SH-SY5Y (cell line): ENCODE measurements around the gene UBE2L5.

ENCODE experiments used
- GATA2 ChIP-seq: IDR thresholded peaks from 2 replicates; pipeline ENCODE4 v1.6.1; 2011; ENCODE audit warnings: mild to moderate bottlenecking, low read depth, low read length
- GATA3 ChIP-seq: IDR thresholded peaks from 2 replicates; pipeline ENCODE4 v1.6.1; 2011; ENCODE audit warnings: low read depth, mild to moderate bottlenecking, low read length, moderate library complexity

The UBE2L5 gene

DNA sequence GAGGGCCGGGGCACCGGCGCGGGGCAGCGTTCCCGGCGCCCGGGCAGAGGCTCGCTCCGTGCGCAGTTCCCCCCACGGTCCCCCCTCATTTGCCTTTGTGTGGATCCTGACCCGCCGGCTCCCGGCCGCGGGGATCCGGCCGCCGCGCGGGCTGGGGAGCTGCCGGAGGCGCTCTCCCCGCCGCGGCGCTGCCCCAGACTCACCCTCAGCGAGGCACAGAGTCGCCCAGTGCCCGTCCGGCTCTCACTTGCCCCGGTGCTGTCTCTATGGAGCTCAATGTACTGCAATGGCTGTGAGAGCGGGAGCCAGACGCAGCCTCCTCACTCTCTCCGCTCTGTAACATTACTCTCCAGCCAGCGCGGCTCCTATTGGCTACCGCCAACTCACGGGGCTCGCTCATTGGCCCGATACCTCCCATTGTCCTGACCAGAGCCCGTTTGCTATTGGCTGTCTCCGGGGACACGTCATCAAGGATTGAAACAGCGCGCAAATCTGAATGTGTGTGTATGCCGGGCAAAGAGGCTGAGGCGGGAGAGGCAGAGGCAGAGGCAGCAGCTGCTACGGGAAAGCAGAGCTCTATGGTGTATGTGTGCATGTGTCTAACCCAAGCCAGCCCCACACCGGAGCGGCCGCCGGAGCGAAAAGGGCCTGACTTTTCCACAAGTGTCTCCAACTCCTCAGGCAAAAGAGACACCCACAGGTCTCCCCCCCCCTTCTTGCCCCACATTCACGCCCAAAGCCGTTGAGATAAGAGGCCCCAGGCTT is 43.5 kb downstream of the UBE2L5 start, which contains the start of gene HMGB1:
Gene HMGB1, minus strand, starts transcription at position 344 of the 765 bp plus-strand sequence. CDS start 2,256 bp downstream, outside the sequence.
- no peak; the same call in 1 of the 2 replicates for TF ChIP-seq GATA2
- TF ChIP-seq GATA3 = no peak

DNA sequence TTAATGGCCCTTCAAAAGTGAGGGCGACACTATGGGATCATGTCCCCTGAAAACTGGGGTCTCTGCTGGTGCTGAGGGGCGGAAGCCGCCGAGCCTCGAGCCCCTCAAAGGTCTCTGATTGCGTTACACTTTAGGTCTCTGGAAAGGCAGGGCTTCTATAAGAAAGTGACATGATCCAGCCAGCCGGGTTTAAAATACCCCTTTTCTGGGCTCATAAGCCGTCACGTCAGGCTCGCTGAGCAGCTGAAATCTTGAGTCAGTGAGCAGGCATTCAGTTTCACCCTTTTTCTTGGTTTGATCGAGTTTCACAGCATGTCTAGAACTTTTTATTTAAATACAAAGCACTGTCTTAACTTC is 44.0 kb downstream of the UBE2L5 start:
- TF ChIP-seq GATA3 (no peak), GATA2 (no peak)

DNA sequence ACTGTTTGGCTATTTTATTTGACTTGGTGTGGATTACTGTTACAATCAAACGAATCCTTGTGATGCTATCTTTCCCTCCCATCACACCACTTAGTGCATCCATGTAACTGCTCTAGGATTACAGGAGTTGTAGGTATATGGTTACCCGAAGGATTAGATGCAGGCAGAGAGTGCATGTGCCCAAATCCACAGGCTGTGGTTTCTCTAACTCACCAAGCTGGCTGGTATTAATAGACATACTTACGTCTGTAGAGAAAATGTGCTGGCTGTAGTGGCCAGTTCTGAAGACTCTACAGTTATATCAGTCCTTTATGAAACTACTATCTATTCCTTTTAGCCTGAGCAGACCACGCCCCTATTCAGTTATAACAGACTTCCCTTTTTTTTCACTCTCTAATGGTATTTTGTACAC is 44.6 kb downstream of the UBE2L5 start:
- no peak for TF ChIP-seq GATA2
- TF ChIP-seq GATA3 = no peak

GRCh38 chr13:30473675-30474074 is 51.4 kb downstream of the UBE2L5 start:
- no peak for TF ChIP-seq GATA3
- TF ChIP-seq GATA2 = no peak

DNA sequence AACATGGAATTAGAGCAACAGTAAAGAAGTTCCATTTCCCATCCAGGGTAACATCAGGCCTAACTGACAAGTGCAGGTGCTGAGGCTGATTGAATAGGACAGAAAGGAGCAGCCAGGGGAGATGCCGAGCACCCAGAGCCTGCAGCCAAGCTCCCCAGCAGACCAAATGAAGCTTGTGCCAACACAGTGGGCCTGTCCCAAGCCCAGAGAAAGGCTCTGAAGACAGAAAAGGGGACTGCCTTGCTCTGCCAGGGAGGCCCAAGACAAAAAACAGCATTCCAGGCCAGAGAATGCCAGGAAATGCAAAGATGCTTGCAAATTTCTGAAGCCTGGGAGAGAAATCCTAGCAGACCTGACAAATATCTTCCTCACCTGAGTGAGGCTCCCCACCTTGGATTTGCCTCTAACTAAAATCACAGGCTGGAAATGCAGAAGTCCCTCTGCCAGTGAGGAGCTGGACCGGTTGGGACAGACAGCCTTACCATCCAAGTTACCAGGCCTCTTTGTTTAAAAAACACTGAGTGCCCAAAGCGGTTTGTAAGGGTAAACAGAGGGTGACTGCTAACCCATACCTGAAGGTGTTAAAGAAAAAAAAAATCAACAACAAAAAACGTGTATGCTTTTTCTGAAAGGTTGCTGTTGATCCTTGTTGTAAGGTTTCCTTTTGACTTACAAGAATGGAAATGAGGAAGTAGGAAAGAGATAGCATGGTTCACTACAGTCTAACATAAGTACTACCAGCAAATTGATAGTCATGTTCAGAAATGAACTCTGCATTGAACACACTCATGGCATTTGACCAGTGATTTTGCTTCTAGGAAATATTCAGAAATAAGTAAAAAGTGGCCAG is 55.3 kb downstream of the UBE2L5 start:
- no peak for TF ChIP-seq GATA2
